Liver (tissue), 9 donors: ENCODE measurements around the gene ZXDC. TPM values are rescaled to one million over a fixed set of nuclear protein-coding genes. Genes with fewer than 3 reads are reported as not detected.

ENCODE experiments used
- DNase-seq: peaks from one replicate; pipeline ENCODE4 v3.0.0-alpha.2; 2017; ENCODE audit warnings: low spot score
- H3K27ac ChIP-seq, 2 donors: one replicate each; pipeline ENCODE4 v1.7.0; 2013; ENCODE audit warnings: inconsistent platforms in 2 of 2, low read length in 2 of 2, control low read depth in 1 of 2, low read depth in 1 of 2, mild to moderate bottlenecking in 1 of 2
- H3K27me3 ChIP-seq, 4 donors: one replicate each; pipeline versions ENCODE4 v1.6.1 to v1.7.0; 2013; ENCODE audit warnings: low read length in 3 of 4, inconsistent platforms in 1 of 4, mild to moderate bottlenecking in 1 of 4, moderate library complexity in 1 of 4; ENCODE audit not compliant: control insufficient read depth in 4 of 4, insufficient read depth in 4 of 4
- H3K36me3 ChIP-seq, 4 donors: one replicate each; pipeline versions ENCODE4 v1.6.1 to v1.7.0; 2013; ENCODE audit warnings: low read length in 3 of 4, mild to moderate bottlenecking in 3 of 4, low read depth in 1 of 4, moderate library complexity in 1 of 4; ENCODE audit not compliant: control insufficient read depth in 4 of 4, insufficient read depth in 3 of 4
- H3K4me1 ChIP-seq, 4 donors: one replicate each; pipeline versions ENCODE4 v1.6.1 to v1.7.0; 2013; ENCODE audit warnings: low read length in 3 of 4, mild to moderate bottlenecking in 3 of 4, moderate library complexity in 1 of 4; ENCODE audit not compliant: control insufficient read depth in 4 of 4, insufficient read depth in 4 of 4
- H3K4me3 ChIP-seq, 3 donors: one replicate each; pipeline versions ENCODE4 v1.6.1 to v1.7.0; 2013; ENCODE audit warnings: low read length in 3 of 3, control low read depth in 1 of 3, low read depth in 1 of 3, mild to moderate bottlenecking in 1 of 3
- H3K9ac ChIP-seq, 2 donors: one replicate each; pipeline ENCODE4 v1.7.0; 2013; ENCODE audit warnings: low read length in 2 of 2, mild to moderate bottlenecking in 2 of 2, moderate library complexity in 2 of 2, control low read depth in 1 of 2, low read depth in 1 of 2
- H3K9me3 ChIP-seq, 4 donors: one replicate each; pipeline versions ENCODE4 v1.6.1 to v1.7.0; 2013; ENCODE audit warnings: low read length in 3 of 4; ENCODE audit not compliant: control insufficient read depth in 4 of 4
- ATF3 ChIP-seq: IDR thresholded peaks from 2 replicates; pipeline ENCODE4 v1.6.1; 2016; ENCODE audit warnings: antibody characterized with exemption
- EGR1 ChIP-seq, 2 donors: IDR thresholded peaks; 2 replicates each; pipeline ENCODE4 v1.6.1; 2016 to 2018; ENCODE audit warnings: antibody characterized with exemption in 2 of 2, low read depth in 2 of 2
- FOXA1 ChIP-seq: IDR thresholded peaks from 2 replicates; pipeline ENCODE4 v1.6.1; 2016; ENCODE audit warnings: antibody characterized with exemption
- FOXA2 ChIP-seq: IDR thresholded peaks from 2 replicates; pipeline ENCODE4 v1.6.1; 2016; ENCODE audit warnings: antibody characterized with exemption
- GABPA ChIP-seq, 2 donors: IDR thresholded peaks in 1 of 2; conservative IDR thresholded peaks in 1 of 2; 2 replicates each; pipeline ENCODE4 v1.6.1; 2016; ENCODE audit warnings: antibody characterized with exemption in 2 of 2, mild to moderate bottlenecking in 1 of 2, moderate library complexity in 1 of 2
- HNF4A ChIP-seq, 2 donors: conservative IDR thresholded peaks; 2 replicates each; pipeline ENCODE4 v1.6.1; 2016; ENCODE audit warnings: antibody characterized with exemption in 2 of 2, mild to moderate bottlenecking in 2 of 2
- HNF4G ChIP-seq: IDR thresholded peaks from 2 replicates; pipeline ENCODE4 v1.6.1; 2016; ENCODE audit warnings: antibody characterized with exemption
- JUND ChIP-seq, 2 donors: IDR thresholded peaks; 2 replicates each; pipeline ENCODE4 v1.6.1; 2016; ENCODE audit warnings: antibody characterized with exemption in 2 of 2
- NR2F2 ChIP-seq: IDR thresholded peaks from 2 replicates; pipeline ENCODE4 v1.6.1; 2016; ENCODE audit warnings: antibody characterized with exemption
- RAD21 ChIP-seq, 2 donors: IDR thresholded peaks; 2 replicates each; pipeline ENCODE4 v1.6.1; 2016; ENCODE audit warnings: antibody characterized with exemption in 2 of 2, mild to moderate bottlenecking in 2 of 2
- REST ChIP-seq: IDR thresholded peaks from 2 replicates; pipeline ENCODE4 v1.6.1; 2016; ENCODE audit warnings: antibody characterized with exemption, mild to moderate bottlenecking
- SP1 ChIP-seq: IDR thresholded peaks from 2 replicates; pipeline ENCODE4 v1.6.1; 2018; ENCODE audit warnings: antibody characterized with exemption, mild to moderate bottlenecking
- TAF1 ChIP-seq: conservative IDR thresholded peaks from 2 replicates; pipeline ENCODE4 v1.6.1; 2016; ENCODE audit warnings: antibody characterized with exemption, mild to moderate bottlenecking
- YY1 ChIP-seq: IDR thresholded peaks from 2 replicates; pipeline ENCODE4 v1.6.1; 2016; ENCODE audit warnings: antibody characterized with exemption, mild to moderate bottlenecking
- ZBTB33 ChIP-seq: IDR thresholded peaks from 2 replicates; pipeline ENCODE4 v1.6.1; 2016; ENCODE audit warnings: antibody characterized with exemption
- WGBS: extraction: QIAGEN DNeasy Blood & Tissue Kit; methylation state at CpG from one replicate; pipeline ENCODE4 v1.1.7; 2013; 5-methylcytosine and 5-hydroxymethylcytosine counted together
- polyA plus RNA-seq, 2 donors: library from polyadenylated mRNA; stranded (reverse) in 1 of 2; unstranded in 1 of 2; fragments of 200-250 nt in 1 of 2; fragments of >200 nt in 1 of 2; fragmentation: Nextera tagmentation in 1 of 2; extraction: Ambion mirVana in 1 of 2; gene quantifications; one replicate each; pipeline versions ENCODE4 v1.2.1 to v1.2.3, GENCODE V29; 2013 to 2015
- total RNA-seq, 2 donors: library from RNA; depleted of rRNA; stranded (reverse); fragments of >200 nt; gene quantifications; one replicate each; pipeline ENCODE4 v1.2.3, GENCODE V29; 2014
- donor health status: healthy.
- donor health status: healthy.
- donor health status: healthy.
- donor health status: healthy.
- donor health status: healthy.

ZXDC gene
- total and polyA plus RNA-seq, 4 donors, result 7.0 to 42.3 (median 13.9) TPM

DNA sequence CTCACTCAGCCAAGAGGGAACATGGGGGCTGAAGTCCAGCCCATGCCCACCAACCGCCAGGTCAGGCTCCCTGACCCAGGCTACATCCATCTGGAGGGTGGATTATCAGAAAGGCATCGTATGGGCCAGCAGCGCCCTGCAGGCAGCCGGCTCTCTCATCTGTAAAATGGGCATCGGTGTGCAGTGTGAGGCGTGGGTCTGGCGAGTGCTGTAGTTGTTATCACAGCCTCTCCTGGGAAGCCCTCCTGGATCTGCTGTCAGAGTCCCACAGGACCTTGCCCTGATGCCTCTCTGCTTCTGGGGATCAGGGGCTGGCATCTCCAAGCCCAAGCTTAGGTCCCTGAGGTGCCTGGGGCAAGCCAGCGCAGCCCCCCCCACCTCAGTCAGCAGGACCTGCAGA, 53.6 kb downstream of the ZXDC start:
- no peaks in the 10 kb centered on the region for H3K27me3 ChIP-seq
- DNase-seq, result no peak
- H3K9ac ChIP-seq, result no peak overlapping the region
- no peak overlapping the region for H3K4me3 ChIP-seq
- 92% methylated on average over 8 of the region's 8 CpGs for WGBS
- TF ChIP-seq FOXA2, result no peak
- no peak for TF ChIP-seq SP1
- no peak for TF ChIP-seq YY1
- TF ChIP-seq HNF4G, result no peak
- no peak for TF ChIP-seq EGR1 (IDR thresholded peaks at IDR 0.05; ENCODE audit: low read depth in 2 of 2)
- no peak for TF ChIP-seq TAF1
- H3K36me3 ChIP-seq, result no peaks in the 10 kb centered on the region
- no peak overlapping the region for H3K27ac ChIP-seq
- peaks cover 0 to 4% (median under 1%) of the 10 kb centered on the region in 4 donors for H3K9me3 ChIP-seq
- no peaks in the 10 kb centered on the region for H3K4me1 ChIP-seq

- Histone ChIP-seq H3K9ac (no peak overlapping the region), H3K36me3 (no peaks in the 10 kb centered on the region), H3K9me3 (peaks cover 0 to 4% (median under 1%) of the 10 kb centered on the region in 4 donors), H3K27ac (no peak overlapping the region), H3K4me3 (no peak overlapping the region), H3K27me3 (no peaks in the 10 kb centered on the region), H3K4me1 (no peaks in the 10 kb centered on the region)
- 82% methylated on average over 10 of the region's 10 CpGs for WGBS
- no peak for DNase-seq
- no peak for TF ChIP-seq ATF3
- TF ChIP-seq SP1, result no peak
- TF ChIP-seq FOXA1, result no peak
- TF ChIP-seq JUND (IDR thresholded peaks at IDR 0.05), result no peak
- no peak for TF ChIP-seq YY1
- no peak for TF ChIP-seq NR2F2
- TF ChIP-seq HNF4A (conservative IDR thresholded peaks at IDR 0.05), result no peak
- TF ChIP-seq FOXA2, result no peak
- no peak for TF ChIP-seq ZBTB33
- no peak for TF ChIP-seq REST
- TF ChIP-seq GABPA (IDR thresholded peaks at IDR 0.05 in 1 of 2, conservative IDR thresholded peaks at IDR 0.05 in 1 of 2), result no peak
- no peak for TF ChIP-seq RAD21 (IDR thresholded peaks at IDR 0.05)
Measured at GRCh38 chr3:126421573-126422119, 54.0 kb downstream of the ZXDC start.
